HEK293T (cell line): ENCODE measurements around the gene SLC39A13.

Experiments
- BHLHE40 ChIP-seq: fragments of 450-650 bp; IDR thresholded peaks from 2 replicates; pipeline ENCODE4 v1.6.1; 2016; ENCODE audit warnings: mild to moderate bottlenecking, moderate library complexity, borderline replicate concordance
- ELF4 ChIP-seq: fragments of 450-650 bp; IDR thresholded peaks from 2 replicates; pipeline ENCODE4 v1.6.1; 2017; ENCODE audit warnings: antibody characterized with exemption
- FOXK2 ChIP-seq: fragments of 450-650 bp; IDR thresholded peaks from 2 replicates; pipeline ENCODE4 v1.6.1; 2016; ENCODE audit warnings: mild to moderate bottlenecking
- FOXM1 ChIP-seq: fragments of 450-650 bp; IDR thresholded peaks from 2 replicates; pipeline ENCODE4 v1.6.1; 2017; ENCODE audit warnings: mild to moderate bottlenecking, borderline replicate concordance
- HDGF ChIP-seq: fragments of 450-650 bp; IDR thresholded peaks from 2 replicates; pipeline ENCODE4 v1.6.1; 2017; ENCODE audit warnings: antibody characterized with exemption, borderline replicate concordance
- LEF1 ChIP-seq: fragments of 450-650 bp; IDR thresholded peaks from 2 replicates; pipeline ENCODE4 v1.6.1; 2017; ENCODE audit warnings: mild to moderate bottlenecking, borderline replicate concordance
- NFRKB ChIP-seq: fragments of 450-650 bp; IDR thresholded peaks from 2 replicates; pipeline ENCODE4 v1.6.1; 2016; ENCODE audit warnings: mild to moderate bottlenecking, moderate library complexity
- SP1 ChIP-seq: fragments of 450-650 bp; IDR thresholded peaks from 2 replicates; pipeline ENCODE4 v1.6.1; 2017
- SUZ12 ChIP-seq: fragments of 450-650 bp; IDR thresholded peaks from 2 replicates; pipeline ENCODE4 v1.6.1; 2016; ENCODE audit warnings: mild to moderate bottlenecking
- TARDBP ChIP-seq: fragments of 450-650 bp; IDR thresholded peaks from 2 replicates; pipeline ENCODE4 v1.6.1; 2016
- ZNF384 ChIP-seq: fragments of 450-650 bp; IDR thresholded peaks from 2 replicates; pipeline ENCODE4 v1.6.1; 2016
- TF ChIP-seq, protein P1 (sequence below): fragments of 450-650 bp; IDR thresholded peaks from 2 replicates; pipeline ENCODE4 v1.6.1; 2016

DNA sequence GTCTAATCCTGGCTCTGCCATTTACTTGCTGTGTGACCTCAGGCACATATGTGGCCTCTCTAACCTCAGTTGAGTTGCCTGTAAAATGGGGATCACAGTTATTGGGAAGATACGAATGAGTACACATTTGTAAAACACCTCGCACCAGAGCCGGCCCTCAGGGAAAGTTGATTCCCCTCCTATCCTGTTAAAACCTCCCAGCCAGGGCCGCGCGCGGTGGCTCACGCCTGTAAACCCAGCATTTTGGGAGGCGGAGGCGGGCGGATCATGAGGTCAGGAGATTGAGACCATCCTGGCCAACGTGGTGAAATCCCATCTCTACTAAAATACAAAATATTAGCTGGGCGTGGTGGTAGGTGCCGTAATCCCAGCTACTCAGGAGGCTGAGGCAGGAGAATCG is 48.0 kb upstream of the SLC39A13 start:
- TF ChIP-seq SUZ12 (no peak), ZNF384 (no peak), FOXK2 (no peak), TARDBP (no peak), BHLHE40 (no peak), FOXM1 (no peak), SP1 (no peak), LEF1 (no peak), HDGF (no peak), ELF4 (no peak), NFRKB (no peak)
- TF ChIP-seq, protein P1, sequence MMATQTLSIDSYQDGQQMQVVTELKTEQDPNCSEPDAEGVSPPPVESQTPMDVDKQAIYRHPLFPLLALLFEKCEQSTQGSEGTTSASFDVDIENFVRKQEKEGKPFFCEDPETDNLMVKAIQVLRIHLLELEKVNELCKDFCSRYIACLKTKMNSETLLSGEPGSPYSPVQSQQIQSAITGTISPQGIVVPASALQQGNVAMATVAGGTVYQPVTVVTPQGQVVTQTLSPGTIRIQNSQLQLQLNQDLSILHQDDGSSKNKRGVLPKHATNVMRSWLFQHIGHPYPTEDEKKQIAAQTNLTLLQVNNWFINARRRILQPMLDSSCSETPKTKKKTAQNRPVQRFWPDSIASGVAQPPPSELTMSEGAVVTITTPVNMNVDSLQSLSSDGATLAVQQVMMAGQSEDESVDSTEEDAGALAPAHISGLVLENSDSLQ, result no peak
